BLaER1 (cell line): ENCODE measurements around the gene CRISPLD2.
"Not testable (repeated sequence)": the region's sequence is repeated elsewhere in the genome, so short reads cannot be mapped to it uniquely, and the experiment has no call there.

Experiments used
- H3K27ac ChIP-seq: shearing (Covaris generic); formaldehyde crosslinking; 2 replicates; pipeline ENCODE4 v1.8.1; 2022
- H3K27me3 ChIP-seq: shearing (Covaris generic); formaldehyde crosslinking; 2 replicates; pipeline ENCODE4 v1.8.1; 2022
- H3K36me3 ChIP-seq: shearing (Covaris generic); formaldehyde crosslinking; 2 replicates; pipeline ENCODE4 v1.8.1; 2022
- H3K4me1 ChIP-seq: shearing (Covaris generic); formaldehyde crosslinking; 2 replicates; pipeline ENCODE4 v1.8.1; 2022
- H3K4me2 ChIP-seq: shearing (Covaris generic); formaldehyde crosslinking; 2 replicates; pipeline ENCODE4 v1.8.1; 2022
- H3K4me3 ChIP-seq: shearing (Covaris generic); formaldehyde crosslinking; 2 replicates; pipeline ENCODE4 v1.8.1; 2022
- H3K9ac ChIP-seq: shearing (Covaris generic); formaldehyde crosslinking; 2 replicates; pipeline ENCODE4 v1.8.1; 2022
- H3K9me3 ChIP-seq: shearing (Covaris generic); formaldehyde crosslinking; 2 replicates; pipeline ENCODE4 v1.8.1; 2022
- H4K20me1 ChIP-seq: shearing (Covaris generic); formaldehyde crosslinking; 2 replicates; pipeline ENCODE4 v1.8.1; 2022
- Cebpa-rat ChIP-seq: shearing (Covaris generic); IDR thresholded peaks from 2 replicates; pipeline ENCODE4 v1.8.1; 2022

Gene CRISPLD2

DNA sequence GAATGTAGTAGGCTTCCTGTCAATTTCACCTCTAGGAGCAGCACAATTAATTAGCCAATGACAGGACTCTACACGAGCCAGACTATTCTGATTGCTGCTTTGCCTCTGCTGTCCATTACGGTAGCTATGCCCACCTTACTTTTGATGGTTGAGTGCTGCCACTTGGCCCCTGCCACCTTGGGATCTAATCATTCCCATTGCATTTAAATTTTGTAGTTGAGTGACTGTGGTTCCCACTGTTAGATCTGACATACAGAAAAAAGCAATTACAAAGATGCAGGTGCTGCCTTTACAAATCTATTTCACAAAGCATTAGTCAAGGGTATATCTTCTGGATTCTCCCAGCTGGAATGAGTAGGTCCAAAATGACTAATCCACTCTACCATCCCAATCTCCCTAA, 39.9 kb downstream of the CRISPLD2 start:
- H3K4me3 ChIP-seq, result no peak overlapping the region
- no peak overlapping the region for H3K9ac ChIP-seq
- peaks cover 21% of the 10 kb centered on the region for H3K4me1 ChIP-seq
- H4K20me1 ChIP-seq, result no peaks in the 10 kb centered on the region
- H3K9me3 ChIP-seq, result peaks cover 28% of the 10 kb centered on the region
- no peak overlapping the region for H3K27ac ChIP-seq
- no peaks in the 10 kb centered on the region for H3K27me3 ChIP-seq
- TF ChIP-seq Cebpa-rat, result no peak
- no peak overlapping the region for H3K4me2 ChIP-seq
- H3K36me3 ChIP-seq, result no peaks in the 10 kb centered on the region; the same call in 1 of the 2 replicates

DNA sequence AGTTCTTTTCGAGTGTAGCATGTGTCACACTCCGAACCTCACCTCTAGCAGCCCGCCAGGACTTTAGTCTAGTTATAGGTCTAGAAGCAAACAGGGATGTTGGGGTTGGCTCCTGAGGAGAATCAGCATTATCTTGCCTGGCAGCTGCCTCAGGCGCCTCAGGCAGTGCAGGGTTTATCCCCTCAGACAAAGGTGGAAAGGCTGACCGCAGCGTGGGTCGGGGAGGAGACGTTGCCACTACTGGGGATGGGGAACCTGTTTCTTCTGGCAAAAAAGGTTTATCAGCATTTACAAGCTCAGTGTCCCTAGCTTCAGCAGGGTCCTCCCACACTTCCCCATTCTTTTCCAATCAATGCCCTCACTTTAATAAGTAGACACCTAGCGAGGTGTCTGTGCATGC, 40.6 kb downstream of the CRISPLD2 start:
- Histone ChIP-seq H3K27me3 (no peaks in the 10 kb centered on the region), H3K36me3 (no peaks in the 10 kb centered on the region; the same call in 1 of the 2 replicates), H3K4me3 (no peak overlapping the region), H3K27ac (no peak overlapping the region), H3K4me2 (no peak overlapping the region), H3K4me1 (peaks cover 28% of the 10 kb centered on the region), H3K9ac (no peak overlapping the region), H4K20me1 (no peaks in the 10 kb centered on the region), H3K9me3 (peaks cover 28% of the 10 kb centered on the region)
- no peak for TF ChIP-seq Cebpa-rat

DNA sequence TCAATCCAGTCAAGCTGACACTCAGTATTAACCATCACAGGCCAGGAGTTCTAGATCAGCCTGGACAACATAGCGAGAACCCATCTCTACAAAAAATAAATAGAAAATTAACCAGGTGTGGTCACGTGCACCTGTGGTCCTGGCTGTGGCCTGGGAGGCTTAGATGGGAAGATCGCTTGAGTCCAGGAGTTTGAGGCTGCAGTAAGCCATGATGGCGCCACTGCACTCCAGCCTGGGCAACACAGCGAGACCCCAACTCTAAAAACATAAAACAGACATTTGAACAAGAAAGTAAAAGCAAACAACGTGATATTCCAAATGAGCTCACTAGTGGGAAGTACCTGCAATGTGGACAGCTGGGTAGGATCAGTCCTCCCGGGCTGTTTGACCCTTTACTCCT, 41.9 kb downstream of the CRISPLD2 start:
- H3K9ac ChIP-seq, result no peak overlapping the region
- H3K27ac ChIP-seq, result no peak overlapping the region
- H3K27me3 ChIP-seq, result no peaks in the 10 kb centered on the region
- H3K4me1 ChIP-seq, result peaks cover 31% of the 10 kb centered on the region
- no peaks in the 10 kb centered on the region; the same call in 1 of the 2 replicates for H3K36me3 ChIP-seq
- no peak for TF ChIP-seq Cebpa-rat
- H3K9me3 ChIP-seq, result peaks cover 28% of the 10 kb centered on the region
- H3K4me3 ChIP-seq, result no peak overlapping the region
- no peak overlapping the region for H3K4me2 ChIP-seq
- H4K20me1 ChIP-seq, result no peaks in the 10 kb centered on the region

DNA sequence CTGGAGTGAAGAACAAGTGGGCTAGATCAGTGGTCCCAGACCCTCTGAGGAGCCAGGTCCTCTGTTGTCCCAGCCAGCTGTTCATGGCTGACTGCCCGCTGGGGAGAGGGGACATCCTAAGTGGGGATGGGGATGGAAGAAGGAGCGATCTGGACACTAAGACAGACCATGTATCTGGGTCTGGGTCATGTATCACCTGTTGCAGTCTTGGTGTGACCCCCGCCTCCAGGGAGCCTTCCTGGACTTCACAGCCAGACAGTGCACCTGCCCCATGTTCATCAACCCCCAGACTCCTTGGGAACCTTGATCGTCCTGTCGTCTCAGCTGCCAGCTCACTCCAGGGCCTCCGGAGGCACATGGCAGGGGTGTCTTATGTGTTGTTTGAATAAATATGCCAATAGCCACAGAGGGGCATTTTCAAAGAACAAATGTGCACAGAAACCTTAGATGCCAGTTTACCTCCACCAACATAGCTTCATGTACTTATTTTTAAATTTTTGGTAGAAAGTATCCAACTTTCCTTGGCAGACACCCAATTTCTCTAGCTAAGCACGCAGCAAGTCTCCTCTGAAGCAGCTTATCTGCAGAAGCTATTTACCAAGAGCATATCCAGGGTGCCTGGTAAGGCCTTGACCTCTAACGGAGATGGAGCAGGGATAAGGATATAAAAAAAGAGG, 43.2 kb downstream of the CRISPLD2 start:
- no peak overlapping the region for H3K4me3 ChIP-seq
- H3K4me1 ChIP-seq, result peaks cover 35% of the 10 kb centered on the region
- H4K20me1 ChIP-seq, result no peaks in the 10 kb centered on the region
- no peak overlapping the region for H3K9ac ChIP-seq
- H3K9me3 ChIP-seq, result peaks cover 28% of the 10 kb centered on the region
- peak overlapping the region; percentile 82 for H3K4me2 ChIP-seq
- TF ChIP-seq Cebpa-rat, result no peak
- H3K36me3 ChIP-seq, result no peaks in the 10 kb centered on the region; the same call in 1 of the 2 replicates
- no peaks in the 10 kb centered on the region for H3K27me3 ChIP-seq
- H3K27ac ChIP-seq, result 0 out of 2 replicates have a peak overlapping the region, but pooled peaks have one; percentile 79

DNA sequence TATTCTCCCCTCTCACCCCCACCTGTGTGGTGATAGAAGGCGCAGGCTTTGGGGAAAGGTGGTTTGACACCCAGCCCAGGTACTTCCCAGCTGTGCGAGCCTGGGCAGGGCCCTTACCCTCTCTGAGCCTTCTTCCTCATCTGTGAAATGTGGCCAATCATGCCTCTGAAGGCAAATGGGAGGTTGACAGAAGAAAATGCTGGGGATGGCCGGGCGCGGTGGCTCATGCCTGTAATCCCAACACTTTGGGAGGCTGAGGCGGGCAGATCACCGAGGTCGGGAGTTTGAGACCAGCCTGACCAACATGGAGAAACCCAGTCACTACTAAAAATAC, 43.7 kb downstream of the CRISPLD2 start:
- Histone ChIP-seq H3K9me3 (peaks cover 28% of the 10 kb centered on the region), H3K27ac (peak overlapping the region; percentile 79; the same call in 1 of the 2 replicates), H3K4me3 (no peak overlapping the region), H3K36me3 (no peaks in the 10 kb centered on the region; the same call in 1 of the 2 replicates), H3K9ac (no peak overlapping the region), H3K4me2 (peak overlapping the region; percentile 82), H4K20me1 (no peaks in the 10 kb centered on the region), H3K4me1 (peaks cover 40% of the 10 kb centered on the region), H3K27me3 (no peaks in the 10 kb centered on the region)
- no peak for TF ChIP-seq Cebpa-rat

DNA sequence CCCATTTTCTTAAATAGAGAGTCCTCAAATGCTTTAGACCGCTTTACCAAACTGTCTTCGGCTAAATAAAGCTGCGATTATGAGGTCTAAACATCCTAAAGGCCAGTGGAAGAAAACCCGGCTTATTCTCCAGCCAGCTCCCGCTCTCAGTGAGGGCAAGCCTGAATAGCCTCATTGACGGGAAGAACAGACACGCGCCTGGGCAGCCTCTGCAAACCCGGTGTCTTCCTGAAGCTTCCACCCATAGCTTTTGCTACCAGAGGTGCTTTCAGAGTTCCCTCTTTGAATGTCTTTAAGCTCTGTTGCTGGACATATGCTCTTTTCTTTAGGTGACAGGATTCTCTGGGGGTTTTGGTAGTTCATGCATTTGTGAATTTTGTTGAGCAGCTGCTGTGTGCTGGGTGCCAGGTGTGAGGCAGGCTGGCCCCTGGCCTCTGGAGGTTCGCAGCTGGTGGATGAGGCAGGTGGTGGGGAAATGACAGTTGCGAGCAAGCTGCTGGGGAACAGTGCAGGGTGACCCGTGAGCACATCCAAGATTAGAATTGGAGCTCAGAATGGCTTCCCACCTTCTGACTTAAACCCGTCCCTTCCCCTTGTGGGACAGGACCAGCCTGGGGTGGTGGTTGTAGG, 44.7 kb downstream of the CRISPLD2 start:
- Histone ChIP-seq H3K9me3 (peaks cover 19% of the 10 kb centered on the region), H4K20me1 (no peaks in the 10 kb centered on the region), H3K27me3 (no peaks in the 10 kb centered on the region), H3K4me1 (peaks cover 42% of the 10 kb centered on the region), H3K4me3 (no peak overlapping the region), H3K27ac (peak overlapping the region; percentile 79), H3K4me2 (peak overlapping the region; percentile 82), H3K9ac (peak overlapping the region; percentile 43; the same call in 1 of the 2 replicates), H3K36me3 (no peaks in the 10 kb centered on the region; the same call in 1 of the 2 replicates)
- no peak for TF ChIP-seq Cebpa-rat

DNA sequence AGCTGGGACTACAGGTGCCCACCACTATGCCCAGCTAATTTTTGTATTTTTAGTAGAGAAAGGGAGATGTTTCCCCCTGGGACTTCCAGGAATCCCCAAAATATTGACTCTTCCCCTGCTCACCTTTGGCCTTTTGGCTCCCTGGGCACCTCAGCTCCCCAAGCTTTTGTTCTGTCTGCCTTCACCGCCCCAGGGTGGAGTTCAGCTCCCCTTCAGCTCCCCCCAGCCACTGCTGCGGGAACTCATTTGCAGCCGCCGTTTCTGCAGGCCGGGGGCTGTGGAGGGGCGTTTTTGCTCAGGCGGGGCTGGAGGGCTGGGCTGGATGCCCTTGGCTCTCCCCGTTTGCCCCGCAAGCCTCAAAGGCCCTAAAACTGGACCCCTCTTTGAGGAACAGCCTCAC, 47.9 kb downstream of the CRISPLD2 start:
- no peaks in the 10 kb centered on the region for H4K20me1 ChIP-seq
- H3K27ac ChIP-seq, result no peak overlapping the region
- H3K4me3 ChIP-seq, result no peak overlapping the region
- H3K4me1 ChIP-seq, result peaks cover 41% of the 10 kb centered on the region
- H3K9me3 ChIP-seq, result no peaks in the 10 kb centered on the region
- no peak overlapping the region for H3K4me2 ChIP-seq
- no peak for TF ChIP-seq Cebpa-rat
- no peaks in the 10 kb centered on the region for H3K27me3 ChIP-seq
- no peak overlapping the region for H3K9ac ChIP-seq
- no peaks in the 10 kb centered on the region for H3K36me3 ChIP-seq

DNA sequence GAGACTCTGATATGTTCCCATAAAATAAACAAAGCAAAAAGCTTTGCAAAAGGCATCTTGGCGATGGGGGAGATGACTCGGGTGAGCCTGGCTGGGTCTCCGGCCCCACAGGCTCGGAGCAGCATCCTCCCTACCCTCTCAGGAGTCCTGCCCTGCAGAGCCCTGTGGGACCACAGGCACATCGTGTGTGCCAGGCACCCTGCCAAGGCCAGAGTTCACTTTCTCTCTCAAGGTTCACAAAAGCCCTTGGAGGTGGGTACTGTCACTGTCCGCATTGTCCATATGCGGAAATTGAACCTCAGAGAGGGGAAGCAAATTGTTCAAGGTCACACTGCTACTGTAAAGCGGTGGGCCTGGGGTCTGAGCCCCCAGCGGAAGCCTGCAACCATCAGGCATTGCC, 48.5 kb downstream of the CRISPLD2 start:
- H3K4me2 ChIP-seq, result no peak overlapping the region
- no peaks in the 10 kb centered on the region for H3K36me3 ChIP-seq
- H3K4me1 ChIP-seq, result peaks cover 39% of the 10 kb centered on the region
- H3K27ac ChIP-seq, result no peak overlapping the region
- H3K9ac ChIP-seq, result no peak overlapping the region
- no peak for TF ChIP-seq Cebpa-rat
- no peaks in the 10 kb centered on the region for H4K20me1 ChIP-seq
- no peaks in the 10 kb centered on the region for H3K9me3 ChIP-seq
- no peaks in the 10 kb centered on the region for H3K27me3 ChIP-seq
- no peak overlapping the region for H3K4me3 ChIP-seq

DNA sequence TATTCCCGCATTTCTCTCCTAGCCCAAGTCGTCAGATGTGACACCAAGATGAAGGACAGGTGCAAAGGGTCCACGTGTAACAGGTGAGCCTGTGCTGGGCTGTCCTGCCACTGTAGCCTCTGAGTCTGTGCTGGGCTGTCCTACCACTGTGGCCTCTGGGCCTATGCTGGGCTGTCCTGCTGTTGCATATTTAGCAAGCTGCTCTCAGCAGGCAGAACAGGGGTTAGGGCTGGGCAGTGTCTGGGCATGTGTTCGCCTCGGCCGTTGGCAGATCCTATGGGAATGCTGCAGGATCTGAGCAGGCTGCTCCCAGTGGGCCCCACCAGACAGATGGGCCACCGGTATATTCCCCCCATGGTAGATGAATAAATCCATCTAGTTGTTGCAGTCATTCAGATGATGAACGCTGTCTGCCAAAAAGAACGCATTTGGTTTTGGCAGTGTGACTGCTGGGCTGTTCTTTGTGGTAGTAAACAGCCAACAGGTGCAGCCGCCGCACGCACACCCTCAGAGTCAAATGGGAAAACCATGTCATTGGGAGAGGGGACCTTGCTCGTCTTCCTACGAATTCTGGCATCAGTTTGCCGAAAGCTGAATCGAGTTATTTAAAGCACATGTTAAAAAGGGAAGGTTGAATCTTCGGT, 49.2 kb downstream of the CRISPLD2 start:
- H3K4me1 ChIP-seq, result peaks cover 39% of the 10 kb centered on the region
- TF ChIP-seq Cebpa-rat, result no peak
- H3K27me3 ChIP-seq, result no peaks in the 10 kb centered on the region
- H4K20me1 ChIP-seq, result no peaks in the 10 kb centered on the region
- no peak overlapping the region for H3K27ac ChIP-seq
- H3K4me3 ChIP-seq, result no peak overlapping the region
- H3K36me3 ChIP-seq, result no peaks in the 10 kb centered on the region
- no peak overlapping the region for H3K4me2 ChIP-seq
- H3K9me3 ChIP-seq, result no peaks in the 10 kb centered on the region
- H3K9ac ChIP-seq, result no peak overlapping the region

DNA sequence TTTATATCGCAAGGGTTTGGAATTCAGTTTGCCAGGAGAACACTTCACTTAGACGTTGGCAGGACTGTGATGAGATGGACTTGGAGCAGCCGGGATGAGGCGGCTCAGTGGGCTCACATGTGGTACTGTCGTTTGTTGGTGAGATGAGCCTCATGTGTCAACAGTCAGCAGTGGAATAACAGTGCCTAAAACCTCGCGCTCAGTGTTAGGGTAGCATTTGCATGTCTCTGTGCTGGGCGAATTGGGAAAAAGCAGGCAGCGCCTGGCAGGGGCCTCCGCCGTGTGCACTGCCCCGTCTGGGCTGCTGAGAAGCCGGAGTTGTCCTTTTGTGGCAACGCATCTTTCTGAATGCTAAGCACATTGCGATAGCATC, 49.7 kb downstream of the CRISPLD2 start:
- H3K4me2 ChIP-seq, result no peak overlapping the region
- H3K27me3 ChIP-seq, result no peaks in the 10 kb centered on the region
- H3K4me1 ChIP-seq, result peaks cover 39% of the 10 kb centered on the region
- H3K27ac ChIP-seq, result no peak overlapping the region
- no peaks in the 10 kb centered on the region for H3K36me3 ChIP-seq
- H3K9ac ChIP-seq, result no peak overlapping the region
- no peaks in the 10 kb centered on the region for H4K20me1 ChIP-seq
- peaks cover 4% of the 10 kb centered on the region; the same call in 1 of the 2 replicates for H3K9me3 ChIP-seq
- TF ChIP-seq Cebpa-rat, result no peak
- H3K4me3 ChIP-seq, result no peak overlapping the region

DNA sequence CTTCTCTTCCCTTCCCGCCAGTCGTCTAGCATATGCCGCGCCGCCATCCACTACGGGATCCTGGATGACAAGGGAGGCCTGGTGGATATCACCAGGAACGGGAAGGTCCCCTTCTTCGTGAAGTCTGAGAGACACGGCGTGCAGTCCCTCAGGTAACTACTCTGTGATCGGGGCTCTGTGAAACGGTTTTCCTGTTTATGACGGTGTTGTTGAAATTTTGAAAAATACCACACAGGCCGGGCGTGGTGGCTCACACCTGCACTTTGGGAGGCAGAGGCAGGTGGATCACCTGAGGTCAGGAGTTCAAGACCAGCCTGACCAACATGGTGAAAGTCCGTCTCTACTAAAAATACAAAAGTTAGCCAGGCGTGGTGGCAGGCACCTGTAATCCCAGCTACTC, 53.2 kb downstream of the CRISPLD2 start:
- peaks cover 22% of the 10 kb centered on the region for H3K4me1 ChIP-seq
- not testable (repeated sequence) for H3K4me2 ChIP-seq, H3K4me3 ChIP-seq, H3K27ac ChIP-seq, H3K9me3 ChIP-seq, H4K20me1 ChIP-seq, H3K36me3 ChIP-seq, H3K9ac ChIP-seq, H3K27me3 ChIP-seq
